ENCODE results near the gene ODC1. TPM values are rescaled to one million over a fixed set of nuclear protein-coding genes. Genes with fewer than 3 reads are reported as not detected.

Gene ODC1
- total RNA-seq, 4 donors from 2014 or later, result 70.1 to 158 (median 94.8) TPM

GRCh38 chr2:10434886-10435819 is 13.0 kb downstream of the ODC1 start:
- DNase-seq (ENCODE audit: low spot score in 2 of 2), result peak; percentile 50 to 68
- H3K36me3 ChIP-seq, result peaks cover 0 to 17% (median 3%) of the 10 kb centered on the region in 3 donors
- 30% methylated on average over 15 to 17 of the region's 28 CpGs for WGBS, 2 donors
- H3K27ac ChIP-seq, result no peak overlapping the region
- no peaks in the 10 kb centered on the region for H3K27me3 ChIP-seq
- TF ChIP-seq EP300 (IDR thresholded peaks at IDR 0.05), result no peak
- TF ChIP-seq CTCF (IDR thresholded peaks at IDR 0.05), result peak; percentile 95 to 96 (median 96)
- TF ChIP-seq POLR2A (IDR thresholded peaks at IDR 0.05), result no peak
- no peaks in the 10 kb centered on the region for H3K9me3 ChIP-seq
- peaks cover 0 to 20% (median 7%) of the 10 kb centered on the region in 4 donors for H3K4me1 ChIP-seq
- no peak overlapping the region for H3K4me3 ChIP-seq

GRCh38 chr2:10433947-10434885 is 13.9 kb downstream of the ODC1 start:
- 77 to 82% methylated on average over 17 to 19 of the region's 19 CpGs for WGBS, 2 donors
- H3K9me3 ChIP-seq, result no peaks in the 10 kb centered on the region
- H3K4me3 ChIP-seq, result no peak overlapping the region
- no peak overlapping the region for H3K27ac ChIP-seq
- peaks cover 0 to 20% (median 7%) of the 10 kb centered on the region in 4 donors for H3K4me1 ChIP-seq
- TF ChIP-seq CTCF (IDR thresholded peaks at IDR 0.05) (no peak), POLR2A (IDR thresholded peaks at IDR 0.05) (no peak), EP300 (IDR thresholded peaks at IDR 0.05) (no peak)
- H3K36me3 ChIP-seq, result peaks cover 0 to 8% (median 0%) of the 10 kb centered on the region in 3 donors
- DNase-seq (ENCODE audit: low spot score in 2 of 2), result no peak
- no peaks in the 10 kb centered on the region for H3K27me3 ChIP-seq

- peaks cover 0 to 5% (median 0%) of the 10 kb centered on the region in 3 donors for H3K36me3 ChIP-seq
- H3K9me3 ChIP-seq, result no peaks in the 10 kb centered on the region
- no peak for TF ChIP-seq CTCF (IDR thresholded peaks at IDR 0.05)
- H3K27ac ChIP-seq, result no peak overlapping the region
- DNase-seq (ENCODE audit: low spot score in 2 of 2), result no peak
- H3K4me3 ChIP-seq, result no peak overlapping the region
- peaks cover 0 to 20% (median 7%) of the 10 kb centered on the region in 4 donors for H3K4me1 ChIP-seq
- WGBS, 2 donors, result 90 to 93% methylated on average over 10 of the region's 10 CpGs
- no peaks in the 10 kb centered on the region for H3K27me3 ChIP-seq
Measured at GRCh38 chr2:10433264-10433946, 14.7 kb downstream of the ODC1 start.

- Histone ChIP-seq H3K9me3 (no peaks in the 10 kb centered on the region), H3K4me1 (peaks cover 0 to 20% (median 7%) of the 10 kb centered on the region in 4 donors), H3K27ac (peak overlapping the region in 1 of 4 donors; percentile 50), H3K4me3 (peak overlapping the region in 3 of 4 donors; percentile 39 to 42 (median 41)), H3K27me3 (no peaks in the 10 kb centered on the region), H3K36me3 (peaks cover 0 to 13% (median 0%) of the 10 kb centered on the region in 3 donors)
- 21 to 25% methylated on average over 21 to 33 of the region's 49 CpGs for WGBS, 2 donors
- TF ChIP-seq CTCF (IDR thresholded peaks at IDR 0.05) (no peak), POLR2A (IDR thresholded peaks at IDR 0.05) (no peak), EP300 (IDR thresholded peaks at IDR 0.05) (no peak)
- no peak for DNase-seq (ENCODE audit: low spot score in 2 of 2)
Measured at GRCh38 chr2:10432311-10433181, 15.6 kb downstream of the ODC1 start.

Data from tibial nerve (tissue), 4 donors.